GM23338 (cell line): ENCODE results near the gene PPM1H. TPM values are rescaled to one million over a fixed set of nuclear protein-coding genes. Genes with fewer than 3 reads are reported as not detected.

Source experiments
- ATAC-seq: fragments of 200-7000 bp; cut with Tn5 transposase; 3 replicates; pipeline ENCODE4 v1.9.1; 2020
- DNase-seq: peaks from one replicate; pipeline ENCODE4 v3.0.0-alpha.2; 2015; ENCODE audit warnings: low spot score
- H2AFZ ChIP-seq: fragments of 200-600 bp; sonication (generic); 2 replicates; pipeline ENCODE4 v1.8.0; 2016; ENCODE audit warnings: antibody characterized with exemption, mild to moderate bottlenecking, moderate library complexity
- H3F3A ChIP-seq: fragments of 200-600 bp; sonication (generic); replicated peaks from 2 replicates; pipeline ENCODE4 v1.8.0; 2017; ENCODE audit warnings: antibody characterized with exemption, mixed run types, low read depth
- H3K27ac ChIP-seq: fragments of 200-600 bp; sonication (generic); 2 replicates; pipeline ENCODE4 v1.6.1; 2016; ENCODE audit warnings: low read depth
- H3K27me3 ChIP-seq: fragments of 200-600 bp; sonication (generic); 2 replicates; pipeline ENCODE4 v1.8.0; 2016; ENCODE audit warnings: mild to moderate bottlenecking, mixed run types, moderate library complexity; ENCODE audit not compliant: insufficient read depth
- H3K36me3 ChIP-seq: fragments of 200-600 bp; sonication (generic); 2 replicates; pipeline ENCODE4 v1.8.0; 2016; ENCODE audit warnings: mild to moderate bottlenecking; ENCODE audit not compliant: insufficient read depth
- H3K4me1 ChIP-seq: fragments of 200-600 bp; sonication (generic); 2 replicates; pipeline ENCODE4 v1.8.0; 2016; ENCODE audit warnings: mild to moderate bottlenecking, moderate library complexity; ENCODE audit not compliant: insufficient read depth
- H3K4me2 ChIP-seq: fragments of 200-600 bp; sonication (generic); 2 replicates; pipeline ENCODE4 v1.7.1; 2017; ENCODE audit warnings: mixed run types
- H3K4me3 ChIP-seq: fragments of 200-600 bp; sonication (generic); 2 replicates; pipeline ENCODE4 v1.6.1; 2016; ENCODE audit warnings: mixed run types
- H3K79me2 ChIP-seq: fragments of 200-600 bp; sonication (generic); replicated peaks from 2 replicates; pipeline ENCODE4 v1.8.0; 2017; ENCODE audit warnings: mild to moderate bottlenecking; ENCODE audit not compliant: insufficient read depth
- H3K9me2 ChIP-seq: fragments of 200-600 bp; sonication (generic); 2 replicates; pipeline ENCODE4 v1.8.0; 2017; ENCODE audit not compliant: insufficient read depth
- H4K20me1 ChIP-seq: fragments of 200-600 bp; sonication (generic); replicated peaks from 2 replicates; pipeline ENCODE4 v1.8.0; 2017; ENCODE audit warnings: mild to moderate bottlenecking; ENCODE audit not compliant: insufficient read depth
- H3K27ac Mint-ChIP-seq: 2 replicates; pipeline ENCODE4 v1.8.0; 2020; ENCODE audit warnings: inconsistent platforms, mild to moderate bottlenecking, moderate library complexity, mixed read lengths
- H3K27me3 Mint-ChIP-seq: 3 replicates; pipeline ENCODE4 v1.8.0; 2022; ENCODE audit warnings: low read depth, mild to moderate bottlenecking, moderate library complexity, mixed read lengths, inconsistent platforms; ENCODE audit not compliant: insufficient read depth, poor library complexity
- H3K36me3 Mint-ChIP-seq: 3 replicates; pipeline ENCODE4 v1.8.0; 2021; ENCODE audit warnings: low read depth, mild to moderate bottlenecking, inconsistent platforms, moderate library complexity, mixed read lengths
- H3K4me1 Mint-ChIP-seq: 3 replicates; pipeline ENCODE4 v1.8.0; 2020; ENCODE audit warnings: mild to moderate bottlenecking, inconsistent platforms, mixed read lengths
- H3K4me3 Mint-ChIP-seq: 3 replicates; pipeline ENCODE4 v1.8.0; 2021; ENCODE audit warnings: moderate library complexity, mild to moderate bottlenecking, inconsistent platforms, mixed read lengths
- H3K9me3 Mint-ChIP-seq: 3 replicates; pipeline ENCODE4 v1.8.0; 2020; ENCODE audit warnings: moderate library complexity, mild to moderate bottlenecking, inconsistent platforms, mixed read lengths
- CREB1 ChIP-seq: fragments of 250-450 bp; sonication (Bioruptor Pico); IDR thresholded peaks from 2 replicates; pipeline ENCODE4 v1.5.0; 2020; ENCODE audit warnings: low read depth, mild to moderate bottlenecking, moderate library complexity
- EZH2 ChIP-seq: fragments of 200-600 bp; sonication (generic); IDR thresholded peaks from one replicate; pipeline ENCODE4 v1.8.0; 2017; ENCODE audit warnings: antibody characterized with exemption, mild to moderate bottlenecking, low read depth; ENCODE audit not compliant: unreplicated experiment
- EZH2phosphoT487 ChIP-seq: fragments of 200-600 bp; sonication (generic); IDR thresholded peaks from one replicate; pipeline ENCODE4 v1.8.1; 2018; ENCODE audit warnings: antibody characterized with exemption; ENCODE audit not compliant: unreplicated experiment
- NANOG ChIP-seq: IDR thresholded peaks from 2 replicates; pipeline ENCODE4 v1.6.1; 2016; ENCODE audit warnings: antibody characterized with exemption, borderline replicate concordance
- POLR2AphosphoS5 ChIP-seq: IDR thresholded peaks from 2 replicates; pipeline ENCODE4 v1.6.1; 2016; ENCODE audit warnings: antibody characterized with exemption, low read depth
- STAT1 ChIP-seq: IDR thresholded peaks from one replicate; pipeline ENCODE4 v1.6.1; 2016; ENCODE audit warnings: antibody characterized with exemption; ENCODE audit not compliant: unreplicated experiment
- ZNF114 ChIP-seq: fragments of 250-450 bp; sonication (Bioruptor Pico); IDR thresholded peaks from 2 replicates; pipeline ENCODE4 v1.5.0; 2020; ENCODE audit warnings: mild to moderate bottlenecking, moderate library complexity
- ZNF331 ChIP-seq: fragments of 250-450 bp; sonication (Bioruptor Pico); IDR thresholded peaks from 2 replicates; pipeline ENCODE4 v1.5.0; 2020; ENCODE audit warnings: low read depth, mild to moderate bottlenecking, moderate library complexity
- polyA plus RNA-seq: library from polyadenylated mRNA; unstranded; fragments of >200 nt; fragmentation: Nextera tagmentation; extraction: Ambion mirVana; gene quantifications from 2 replicates; pipeline ENCODE4 v1.2.1, GENCODE V29; 2016
- total RNA-seq: library from RNA; depleted of rRNA; stranded (reverse); fragments of >200 nt; shearing (Covaris generic); gene quantifications from 2 replicates; pipeline ENCODE4 v1.2.3, GENCODE V29; 2014
- TF ChIP-seq, protein P1 (sequence below), 2 experiments: fragments of 200-600 bp in 1 of 2; sonication (generic) in 1 of 2; conservative IDR thresholded peaks; 2 replicates each; pipeline versions ENCODE4 v1.5.1 to v1.6.1; 2016 to 2017; ENCODE audit warnings: antibody characterized with exemption in 2 of 2, low read depth in 2 of 2, mild to moderate bottlenecking in 2 of 2, moderate library complexity in 1 of 2
- TF ChIP-seq, protein P2 (sequence below): IDR thresholded peaks from one replicate; pipeline ENCODE4 v1.6.1; 2018; ENCODE audit warnings: antibody characterized with exemption; ENCODE audit not compliant: unreplicated experiment
- TF ChIP-seq, protein P3 (sequence below): fragments of 250-450 bp; sonication (Bioruptor Pico); IDR thresholded peaks from 2 replicates; pipeline ENCODE4 v1.5.0; 2020; ENCODE audit warnings: mild to moderate bottlenecking, moderate library complexity

The PPM1H gene
- total and polyA plus RNA-seq, 2 experiments from 2014 or later: 11.4 to 41.2 TPM

DNA sequence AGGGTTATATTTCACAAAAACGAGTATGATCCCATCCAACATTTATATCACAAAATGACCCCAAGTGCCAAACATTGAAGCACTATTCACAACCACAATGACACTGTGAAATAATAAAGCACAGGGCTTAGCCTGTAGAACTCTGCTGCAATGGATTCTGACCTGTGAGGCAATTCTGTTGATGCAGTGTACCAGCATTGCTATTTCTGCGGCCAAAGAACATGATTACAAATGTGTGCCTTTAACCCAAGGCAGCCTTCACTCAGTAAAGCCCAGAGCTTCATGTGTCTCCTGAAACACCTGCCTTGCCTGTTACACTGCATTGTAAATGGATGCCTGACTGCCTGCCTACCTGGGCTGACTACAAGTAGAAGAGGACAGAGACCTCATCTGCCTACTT, 158.0 kb downstream of the PPM1H start (continued):
- TF ChIP-seq, protein P1, sequence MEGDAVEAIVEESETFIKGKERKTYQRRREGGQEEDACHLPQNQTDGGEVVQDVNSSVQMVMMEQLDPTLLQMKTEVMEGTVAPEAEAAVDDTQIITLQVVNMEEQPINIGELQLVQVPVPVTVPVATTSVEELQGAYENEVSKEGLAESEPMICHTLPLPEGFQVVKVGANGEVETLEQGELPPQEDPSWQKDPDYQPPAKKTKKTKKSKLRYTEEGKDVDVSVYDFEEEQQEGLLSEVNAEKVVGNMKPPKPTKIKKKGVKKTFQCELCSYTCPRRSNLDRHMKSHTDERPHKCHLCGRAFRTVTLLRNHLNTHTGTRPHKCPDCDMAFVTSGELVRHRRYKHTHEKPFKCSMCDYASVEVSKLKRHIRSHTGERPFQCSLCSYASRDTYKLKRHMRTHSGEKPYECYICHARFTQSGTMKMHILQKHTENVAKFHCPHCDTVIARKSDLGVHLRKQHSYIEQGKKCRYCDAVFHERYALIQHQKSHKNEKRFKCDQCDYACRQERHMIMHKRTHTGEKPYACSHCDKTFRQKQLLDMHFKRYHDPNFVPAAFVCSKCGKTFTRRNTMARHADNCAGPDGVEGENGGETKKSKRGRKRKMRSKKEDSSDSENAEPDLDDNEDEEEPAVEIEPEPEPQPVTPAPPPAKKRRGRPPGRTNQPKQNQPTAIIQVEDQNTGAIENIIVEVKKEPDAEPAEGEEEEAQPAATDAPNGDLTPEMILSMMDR (conservative IDR thresholded peaks at IDR 0.05; ENCODE audit: low read depth in 2 of 2): no peak
- no peak for TF ChIP-seq CREB1 (CRISPR knock-in tag)
- no peak for TF ChIP-seq ZNF114 (CRISPR knock-in tag)
- no peak for TF ChIP-seq POLR2AphosphoS5
- TF ChIP-seq NANOG: no peak
- TF ChIP-seq, protein P2, sequence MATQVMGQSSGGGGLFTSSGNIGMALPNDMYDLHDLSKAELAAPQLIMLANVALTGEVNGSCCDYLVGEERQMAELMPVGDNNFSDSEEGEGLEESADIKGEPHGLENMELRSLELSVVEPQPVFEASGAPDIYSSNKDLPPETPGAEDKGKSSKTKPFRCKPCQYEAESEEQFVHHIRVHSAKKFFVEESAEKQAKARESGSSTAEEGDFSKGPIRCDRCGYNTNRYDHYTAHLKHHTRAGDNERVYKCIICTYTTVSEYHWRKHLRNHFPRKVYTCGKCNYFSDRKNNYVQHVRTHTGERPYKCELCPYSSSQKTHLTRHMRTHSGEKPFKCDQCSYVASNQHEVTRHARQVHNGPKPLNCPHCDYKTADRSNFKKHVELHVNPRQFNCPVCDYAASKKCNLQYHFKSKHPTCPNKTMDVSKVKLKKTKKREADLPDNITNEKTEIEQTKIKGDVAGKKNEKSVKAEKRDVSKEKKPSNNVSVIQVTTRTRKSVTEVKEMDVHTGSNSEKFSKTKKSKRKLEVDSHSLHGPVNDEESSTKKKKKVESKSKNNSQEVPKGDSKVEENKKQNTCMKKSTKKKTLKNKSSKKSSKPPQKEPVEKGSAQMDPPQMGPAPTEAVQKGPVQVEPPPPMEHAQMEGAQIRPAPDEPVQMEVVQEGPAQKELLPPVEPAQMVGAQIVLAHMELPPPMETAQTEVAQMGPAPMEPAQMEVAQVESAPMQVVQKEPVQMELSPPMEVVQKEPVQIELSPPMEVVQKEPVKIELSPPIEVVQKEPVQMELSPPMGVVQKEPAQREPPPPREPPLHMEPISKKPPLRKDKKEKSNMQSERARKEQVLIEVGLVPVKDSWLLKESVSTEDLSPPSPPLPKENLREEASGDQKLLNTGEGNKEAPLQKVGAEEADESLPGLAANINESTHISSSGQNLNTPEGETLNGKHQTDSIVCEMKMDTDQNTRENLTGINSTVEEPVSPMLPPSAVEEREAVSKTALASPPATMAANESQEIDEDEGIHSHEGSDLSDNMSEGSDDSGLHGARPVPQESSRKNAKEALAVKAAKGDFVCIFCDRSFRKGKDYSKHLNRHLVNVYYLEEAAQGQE: no peak
- TF ChIP-seq ZNF331 (CRISPR knock-in tag): no peak
- no peak for TF ChIP-seq STAT1

DNA sequence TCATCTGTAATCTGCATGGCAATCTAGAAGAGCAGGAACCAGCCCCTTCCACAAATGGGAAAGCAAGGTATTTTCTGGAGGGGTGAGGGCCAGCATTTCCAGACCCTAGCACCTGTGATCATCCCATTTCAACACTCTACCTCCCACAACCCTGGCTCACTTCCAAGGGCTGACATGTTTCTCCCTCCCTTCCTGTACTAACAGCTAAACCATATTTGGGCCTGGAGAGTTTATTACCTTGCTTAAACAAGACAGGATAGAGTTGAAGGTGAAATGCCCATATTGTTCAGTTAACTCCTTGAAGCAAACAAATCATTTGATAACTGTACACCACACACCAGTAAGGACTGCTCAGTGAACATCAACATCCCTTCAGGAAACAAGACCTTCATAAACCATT, 158.4 kb downstream of the PPM1H start:
- H3K36me3 Mint-ChIP-seq: no peaks in the 10 kb centered on the region
- peaks cover 12% of the 10 kb centered on the region for H3K4me1 Mint-ChIP-seq
- TF ChIP-seq, protein P1 (conservative IDR thresholded peaks at IDR 0.05; ENCODE audit: low read depth in 2 of 2): no peak
- TF ChIP-seq CREB1 (CRISPR knock-in tag) (no peak), ZNF331 (CRISPR knock-in tag) (no peak), STAT1 (no peak), EZH2phosphoT487 (no peak), EZH2 (no peak), POLR2AphosphoS5 (no peak), ZNF114 (CRISPR knock-in tag) (no peak)
- TF ChIP-seq, protein P3, sequence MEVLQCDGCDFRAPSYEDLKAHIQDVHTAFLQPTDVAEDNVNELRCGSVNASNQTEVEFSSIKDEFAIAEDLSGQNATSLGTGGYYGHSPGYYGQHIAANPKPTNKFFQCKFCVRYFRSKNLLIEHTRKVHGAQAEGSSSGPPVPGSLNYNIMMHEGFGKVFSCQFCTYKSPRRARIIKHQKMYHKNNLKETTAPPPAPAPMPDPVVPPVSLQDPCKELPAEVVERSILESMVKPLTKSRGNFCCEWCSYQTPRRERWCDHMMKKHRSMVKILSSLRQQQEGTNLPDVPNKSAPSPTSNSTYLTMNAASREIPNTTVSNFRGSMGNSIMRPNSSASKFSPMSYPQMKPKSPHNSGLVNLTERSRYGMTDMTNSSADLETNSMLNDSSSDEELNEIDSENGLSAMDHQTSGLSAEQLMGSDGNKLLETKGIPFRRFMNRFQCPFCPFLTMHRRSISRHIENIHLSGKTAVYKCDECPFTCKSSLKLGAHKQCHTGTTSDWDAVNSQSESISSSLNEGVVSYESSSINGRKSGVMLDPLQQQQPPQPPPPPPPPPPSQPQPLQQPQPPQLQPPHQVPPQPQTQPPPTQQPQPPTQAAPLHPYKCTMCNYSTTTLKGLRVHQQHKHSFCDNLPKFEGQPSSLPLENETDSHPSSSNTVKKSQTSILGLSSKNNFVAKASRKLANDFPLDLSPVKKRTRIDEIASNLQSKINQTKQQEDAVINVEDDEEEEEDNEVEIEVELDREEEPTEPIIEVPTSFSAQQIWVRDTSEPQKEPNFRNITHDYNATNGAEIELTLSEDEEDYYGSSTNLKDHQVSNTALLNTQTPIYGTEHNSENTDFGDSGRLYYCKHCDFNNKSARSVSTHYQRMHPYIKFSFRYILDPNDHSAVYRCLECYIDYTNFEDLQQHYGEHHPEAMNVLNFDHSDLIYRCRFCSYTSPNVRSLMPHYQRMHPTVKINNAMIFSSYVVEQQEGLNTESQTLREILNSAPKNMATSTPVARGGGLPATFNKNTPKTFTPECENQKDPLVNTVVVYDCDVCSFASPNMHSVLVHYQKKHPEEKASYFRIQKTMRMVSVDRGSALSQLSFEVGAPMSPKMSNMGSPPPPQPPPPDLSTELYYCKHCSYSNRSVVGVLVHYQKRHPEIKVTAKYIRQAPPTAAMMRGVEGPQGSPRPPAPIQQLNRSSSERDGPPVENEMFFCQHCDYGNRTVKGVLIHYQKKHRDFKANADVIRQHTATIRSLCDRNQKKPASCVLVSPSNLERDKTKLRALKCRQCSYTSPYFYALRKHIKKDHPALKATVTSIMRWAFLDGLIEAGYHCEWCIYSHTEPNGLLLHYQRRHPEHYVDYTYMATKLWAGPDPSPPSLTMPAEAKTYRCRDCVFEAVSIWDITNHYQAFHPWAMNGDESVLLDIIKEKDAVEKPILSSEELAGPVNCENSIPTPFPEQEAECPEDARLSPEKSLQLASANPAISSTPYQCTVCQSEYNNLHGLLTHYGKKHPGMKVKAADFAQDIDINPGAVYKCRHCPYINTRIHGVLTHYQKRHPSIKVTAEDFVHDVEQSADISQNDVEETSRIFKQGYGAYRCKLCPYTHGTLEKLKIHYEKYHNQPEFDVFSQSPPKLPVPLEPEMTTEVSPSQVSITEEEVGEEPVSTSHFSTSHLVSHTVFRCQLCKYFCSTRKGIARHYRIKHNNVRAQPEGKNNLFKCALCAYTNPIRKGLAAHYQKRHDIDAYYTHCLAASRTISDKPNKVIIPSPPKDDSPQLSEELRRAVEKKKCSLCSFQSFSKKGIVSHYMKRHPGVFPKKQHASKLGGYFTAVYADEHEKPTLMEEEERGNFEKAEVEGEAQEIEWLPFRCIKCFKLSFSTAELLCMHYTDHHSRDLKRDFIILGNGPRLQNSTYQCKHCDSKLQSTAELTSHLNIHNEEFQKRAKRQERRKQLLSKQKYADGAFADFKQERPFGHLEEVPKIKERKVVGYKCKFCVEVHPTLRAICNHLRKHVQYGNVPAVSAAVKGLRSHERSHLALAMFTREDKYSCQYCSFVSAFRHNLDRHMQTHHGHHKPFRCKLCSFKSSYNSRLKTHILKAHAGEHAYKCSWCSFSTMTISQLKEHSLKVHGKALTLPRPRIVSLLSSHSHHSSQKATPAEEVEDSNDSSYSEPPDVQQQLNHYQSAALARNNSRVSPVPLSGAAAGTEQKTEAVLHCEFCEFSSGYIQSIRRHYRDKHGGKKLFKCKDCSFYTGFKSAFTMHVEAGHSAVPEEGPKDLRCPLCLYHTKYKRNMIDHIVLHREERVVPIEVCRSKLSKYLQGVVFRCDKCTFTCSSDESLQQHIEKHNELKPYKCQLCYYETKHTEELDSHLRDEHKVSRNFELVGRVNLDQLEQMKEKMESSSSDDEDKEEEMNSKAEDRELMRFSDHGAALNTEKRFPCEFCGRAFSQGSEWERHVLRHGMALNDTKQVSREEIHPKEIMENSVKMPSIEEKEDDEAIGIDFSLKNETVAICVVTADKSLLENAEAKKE: no peak

More for the DNA sequence above, 158.4 kb downstream of the PPM1H start:
- no peaks in the 10 kb centered on the region for H3F3A ChIP-seq
- no peaks in the 10 kb centered on the region for H3K9me2 ChIP-seq
- H3K4me3 Mint-ChIP-seq: no peak overlapping the region
- DNase-seq: no peak
- H3K4me2 ChIP-seq: no peak overlapping the region
- H3K36me3 ChIP-seq: no peaks in the 10 kb centered on the region
- no peaks in the 10 kb centered on the region for H3K79me2 ChIP-seq
- no peaks in the 10 kb centered on the region for H4K20me1 ChIP-seq
- no peaks in the 10 kb centered on the region for H3K27me3 Mint-ChIP-seq
- no peak overlapping the region for H3K27ac ChIP-seq
- no peak for ATAC-seq
- no peak overlapping the region for H3K4me3 ChIP-seq
- no peaks in the 10 kb centered on the region; the same call in 2 of the 3 replicates for H3K9me3 Mint-ChIP-seq
- no peaks in the 10 kb centered on the region for H3K27me3 ChIP-seq
- H3K4me1 ChIP-seq: peaks cover 5% of the 10 kb centered on the region
- no peak overlapping the region for H3K27ac Mint-ChIP-seq
- H2AFZ ChIP-seq: no peak overlapping the region
